NOMO-1 (cell line): ENCODE results near the gene SYNE2.
"Not testable (repeated sequence)": the region's sequence is repeated elsewhere in the genome, so short reads cannot be mapped to it uniquely, and the experiment has no call there.

ENCODE experiments used
- DNase-seq, 2 experiments: peaks; one replicate each; lab custom pipeline; 2025; ENCODE audit not compliant: unreplicated experiment in 2 of 2; lab: John Stamatoyannopoulos, UW

Gene SYNE2

DNA sequence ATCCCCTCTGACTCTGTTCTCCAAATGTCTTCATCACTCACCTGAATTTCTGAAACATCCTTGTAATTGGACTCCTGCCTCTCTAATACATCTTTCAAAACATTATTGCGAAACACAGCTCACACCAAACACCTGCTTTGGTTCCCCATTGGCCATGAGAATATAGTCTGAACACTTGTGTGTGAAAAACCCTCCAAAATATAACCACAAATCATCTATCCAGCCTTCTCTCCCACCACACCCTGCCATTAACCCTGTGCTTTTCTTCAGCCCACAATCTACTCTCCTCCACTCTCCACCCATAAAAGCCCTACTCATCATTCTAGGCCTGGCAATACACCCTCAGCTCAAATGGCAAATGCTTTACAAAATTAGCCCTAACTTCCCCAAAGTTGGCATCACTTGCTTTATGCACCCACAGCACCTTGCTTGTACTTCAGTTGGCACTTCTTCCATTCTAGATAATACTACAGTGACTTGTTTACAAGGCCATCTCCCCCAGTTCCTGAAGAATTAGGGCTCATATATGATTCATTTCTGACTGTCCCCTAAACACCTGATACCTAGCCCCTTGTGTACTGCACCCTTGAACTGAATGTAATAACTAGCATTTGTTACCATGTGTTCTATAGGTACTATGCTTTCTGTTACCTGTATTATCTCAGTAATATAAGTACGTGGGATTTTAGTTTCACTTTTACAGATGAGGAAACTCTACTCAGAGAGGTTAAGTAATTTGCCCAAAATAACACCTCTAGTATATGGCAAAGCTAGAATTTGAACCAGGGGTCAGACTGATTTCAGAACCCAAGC is 17.3 kb downstream of the SYNE2 start:
- not testable (repeated sequence) for DNase-seq

DNA sequence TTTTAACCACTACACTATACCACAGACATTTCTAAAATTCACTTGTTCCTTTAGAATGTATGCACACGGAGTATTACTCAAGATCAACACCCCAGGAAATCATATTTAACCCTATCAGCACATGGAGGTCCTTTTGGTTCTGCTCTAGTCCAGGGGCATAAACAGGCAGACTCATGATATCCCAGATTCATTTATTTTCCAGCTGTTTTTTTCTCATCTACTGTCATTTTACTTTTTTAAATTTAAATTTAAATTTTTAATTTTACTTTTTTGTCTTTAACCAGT is 17.9 kb downstream of the SYNE2 start:
- DNase-seq: not testable (repeated sequence)

DNA sequence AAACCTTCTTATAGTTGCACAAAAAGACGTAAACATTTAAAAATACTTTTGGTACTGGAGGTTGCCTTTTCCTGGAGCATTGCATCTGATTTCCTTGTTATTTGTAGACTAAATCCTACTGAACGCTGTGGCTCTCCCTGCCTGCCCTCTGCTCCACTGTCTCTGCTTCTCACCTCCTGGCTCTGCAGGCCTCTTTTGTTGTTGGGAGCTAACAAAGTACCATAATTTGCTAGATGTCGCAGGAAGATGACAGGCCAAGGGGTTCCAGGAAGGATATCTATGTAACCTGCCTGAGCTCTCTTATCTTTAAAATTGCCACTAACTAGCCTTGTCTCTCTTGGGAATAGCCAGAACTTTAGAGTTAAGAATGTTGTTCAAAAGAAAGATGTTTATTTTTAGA is 21.4 kb downstream of the SYNE2 start:
- no peak for DNase-seq

- DNase-seq: no peak
Measured at GRCh38 chr14:63875311-63875710, 22.5 kb downstream of the SYNE2 start.

GRCh38 chr14:63877550-63877939 is 24.7 kb downstream of the SYNE2 start:
- DNase-seq: no peak

GRCh38 chr14:63878052-63878451 is 25.2 kb downstream of the SYNE2 start:
- no peak for DNase-seq

DNA sequence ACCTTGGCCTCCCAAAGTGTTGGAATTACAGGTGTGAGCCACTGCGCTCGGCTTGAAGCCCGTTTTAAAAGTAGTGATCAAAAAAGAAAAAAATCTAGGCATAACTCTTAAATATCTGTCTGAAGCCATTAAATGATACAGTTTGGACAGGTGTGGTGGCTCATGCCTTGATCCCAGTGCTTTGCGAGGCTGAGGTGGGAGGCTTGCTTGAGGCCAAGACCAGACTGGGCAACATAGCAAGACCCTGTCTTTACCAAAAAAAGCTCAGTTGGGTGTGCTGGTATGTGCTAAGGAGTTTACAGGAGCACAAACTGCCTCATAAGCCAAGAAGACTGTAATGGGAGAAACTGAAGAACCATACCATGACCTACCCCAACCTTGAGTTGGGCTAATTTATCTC is 26.0 kb downstream of the SYNE2 start:
- DNase-seq: no peak

DNA sequence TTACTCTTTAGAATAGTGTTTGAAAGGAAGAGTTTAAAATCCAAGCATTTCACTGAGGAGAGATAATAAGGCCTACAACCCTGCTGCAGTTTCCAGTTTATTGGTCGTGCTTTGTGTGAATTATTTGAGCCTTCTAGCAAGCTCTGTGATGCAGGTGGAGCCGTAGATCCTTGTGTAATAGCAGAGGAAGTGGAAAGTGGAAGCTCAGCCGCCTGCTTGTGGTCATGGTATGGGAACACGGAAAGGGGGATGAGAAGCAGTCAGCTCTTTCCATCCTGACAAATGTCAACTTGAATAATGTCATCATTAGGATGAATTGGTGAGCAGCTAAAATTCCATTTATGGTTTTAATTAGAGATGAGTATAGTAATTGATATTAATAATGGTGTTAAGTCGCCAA is 29.1 kb downstream of the SYNE2 start:
- peak; percentile 3 to 8 for DNase-seq

- DNase-seq: no peak
Measured at GRCh38 chr14:63887899-63888298, 35.1 kb downstream of the SYNE2 start.

- DNase-seq: no peak
Measured at GRCh38 chr14:63890553-63890952, 37.7 kb downstream of the SYNE2 start.

DNA sequence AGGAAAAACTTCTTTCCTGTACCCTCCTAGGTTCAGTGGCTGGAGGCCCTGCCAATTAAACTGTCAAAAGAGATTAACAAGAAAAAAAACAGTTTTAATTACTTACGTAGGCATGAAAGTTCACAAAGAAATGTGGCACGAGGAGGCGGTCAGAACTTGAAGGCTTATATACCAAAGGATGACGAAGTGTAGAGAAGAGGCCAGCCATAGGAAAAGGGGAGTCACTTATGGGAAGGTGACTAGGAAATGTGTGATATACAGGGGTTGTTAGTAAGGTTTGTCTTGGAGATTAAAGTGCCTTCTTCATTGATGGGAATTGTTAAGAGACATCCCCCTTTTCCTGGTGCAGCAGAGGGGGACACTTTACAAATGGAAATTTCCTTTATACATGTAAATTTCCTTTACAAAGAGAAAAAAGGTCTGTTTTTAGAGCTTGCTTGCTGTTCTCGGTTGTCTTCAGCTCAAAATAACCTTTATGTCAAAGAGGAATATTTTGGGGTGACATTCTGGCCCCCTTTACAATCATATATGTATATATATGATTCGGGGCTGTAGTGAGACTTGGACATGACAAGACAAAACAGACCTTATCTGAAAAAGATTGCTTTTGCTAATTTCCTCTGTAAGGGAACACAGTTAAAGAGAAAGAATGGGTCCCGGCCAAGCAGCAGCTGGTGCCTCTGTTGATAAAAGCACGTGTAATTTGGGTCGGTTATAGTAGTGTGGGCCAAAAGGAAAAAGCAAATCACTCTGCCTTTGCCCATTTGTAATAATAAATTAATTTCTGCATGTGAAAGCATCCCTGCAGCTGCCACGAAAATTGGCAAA is 38.6 kb downstream of the SYNE2 start:
- DNase-seq: no peak

DNA sequence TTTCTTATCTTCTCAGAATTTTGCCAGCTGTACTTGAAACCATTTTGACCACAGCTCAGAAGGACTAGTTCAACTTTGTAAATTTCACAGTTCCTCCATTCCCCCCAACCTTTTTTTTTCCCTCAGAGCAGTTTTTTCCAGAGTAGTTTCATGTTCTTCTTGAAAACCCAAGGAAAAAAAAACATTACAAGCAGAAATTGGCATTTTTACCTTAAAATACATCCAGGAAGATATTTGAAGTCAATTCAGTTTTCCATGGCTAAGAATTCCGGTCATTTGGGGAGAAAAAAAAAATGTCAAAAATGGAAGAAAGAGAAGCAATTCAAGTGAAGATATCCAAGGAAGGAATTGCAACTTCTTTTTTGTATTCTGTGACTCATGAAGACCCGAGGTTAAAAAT is 39.5 kb downstream of the SYNE2 start:
- no peak for DNase-seq

DNA sequence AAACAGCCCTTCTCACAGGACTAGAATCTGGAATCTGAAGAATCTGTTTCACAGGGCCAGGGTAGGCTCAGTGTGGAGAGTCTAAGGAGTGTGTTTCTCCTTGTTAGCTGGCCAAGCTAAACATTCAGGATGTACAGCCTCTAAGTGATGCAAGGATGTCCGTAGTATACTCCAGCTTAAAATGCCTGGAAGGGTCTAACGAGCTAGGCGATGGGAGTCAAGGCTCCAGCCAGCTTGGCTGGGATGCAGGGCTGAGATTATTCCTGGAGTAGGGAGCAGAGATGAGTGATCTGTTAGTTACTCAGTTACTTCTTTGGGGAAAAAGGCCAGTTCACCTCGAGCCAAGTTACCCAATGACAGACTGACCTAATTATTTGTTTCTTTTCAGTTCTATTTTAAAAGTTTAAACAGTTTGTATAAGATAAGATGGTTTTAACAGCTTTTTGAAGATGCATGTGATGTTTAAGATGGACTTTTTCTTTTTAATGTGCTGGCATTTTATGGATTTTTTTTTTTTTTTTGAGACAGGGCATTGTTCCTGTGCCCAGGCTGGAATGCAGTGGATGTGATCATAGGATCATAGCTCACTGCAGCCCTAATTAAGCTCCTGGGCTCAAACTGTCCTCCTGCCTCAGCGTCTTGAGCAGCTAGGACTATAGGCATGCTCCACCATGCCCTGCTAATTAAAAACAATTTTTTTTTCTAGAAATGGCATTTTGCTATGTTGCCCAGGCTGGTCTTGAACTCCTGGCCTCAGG is 41.1 kb downstream of the SYNE2 start:
- DNase-seq: no peak

DNA sequence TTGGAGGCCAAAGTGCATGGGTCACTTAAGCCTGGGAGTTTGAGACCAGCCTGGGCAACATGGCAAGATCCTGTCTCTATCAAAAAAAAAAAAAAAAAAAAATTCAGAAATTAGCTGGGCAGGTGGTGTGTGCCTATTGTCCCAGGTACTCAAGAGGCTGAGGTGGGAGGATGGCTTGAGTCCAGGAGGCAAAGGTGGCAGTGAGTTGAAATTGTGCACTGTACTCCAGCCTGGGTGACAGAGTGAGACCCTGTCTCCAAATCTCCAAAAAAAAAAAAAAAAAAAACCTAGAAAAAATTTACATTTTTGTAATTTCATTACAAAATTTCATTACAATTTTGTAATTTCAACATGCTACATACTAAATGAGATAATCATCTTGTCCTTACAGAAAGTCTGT is 42.7 kb downstream of the SYNE2 start:
- DNase-seq: no peak

DNA sequence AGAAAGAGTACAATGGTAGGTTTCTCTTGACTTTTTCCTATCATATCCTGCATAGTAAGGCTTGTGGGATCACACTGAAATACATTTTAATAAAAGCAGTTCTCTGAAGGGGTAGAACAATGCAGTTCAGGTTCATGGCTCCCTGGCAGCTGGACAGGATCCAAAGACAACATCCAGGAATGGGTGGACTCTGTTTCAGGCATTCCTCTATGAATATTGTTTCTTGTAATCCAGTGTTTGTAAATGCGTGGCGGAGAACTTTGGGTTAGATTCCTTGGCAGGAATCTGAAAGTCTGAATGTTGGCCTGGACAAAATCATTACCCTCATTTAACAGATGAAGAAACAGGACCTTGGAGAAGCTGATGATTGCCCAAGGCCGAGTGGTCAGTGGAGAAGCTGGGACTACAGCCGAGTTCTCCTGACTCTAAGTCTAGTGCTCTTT is 43.5 kb downstream of the SYNE2 start:
- no peak for DNase-seq

DNA sequence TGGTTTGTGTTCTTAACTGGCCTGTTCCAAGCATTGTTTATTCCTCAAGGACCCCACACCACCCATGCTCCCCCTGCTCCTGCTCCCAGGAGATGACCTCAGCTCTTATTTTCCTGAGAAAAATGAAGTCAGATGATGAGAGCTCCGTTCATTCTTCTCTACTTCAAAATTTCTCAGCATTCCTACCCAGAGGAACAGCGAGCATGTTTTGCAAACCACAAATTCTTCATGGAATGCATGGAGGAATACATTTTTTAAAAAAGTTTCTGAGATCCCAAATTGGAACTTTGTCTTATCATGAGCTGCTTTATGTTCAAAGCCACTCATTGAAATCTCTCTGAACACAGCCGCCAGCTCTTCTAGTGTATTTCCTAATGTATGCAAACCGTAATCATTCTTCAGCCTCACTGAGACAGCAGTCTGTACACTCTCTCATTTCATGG is 44.9 kb downstream of the SYNE2 start:
- no peak for DNase-seq

DNA sequence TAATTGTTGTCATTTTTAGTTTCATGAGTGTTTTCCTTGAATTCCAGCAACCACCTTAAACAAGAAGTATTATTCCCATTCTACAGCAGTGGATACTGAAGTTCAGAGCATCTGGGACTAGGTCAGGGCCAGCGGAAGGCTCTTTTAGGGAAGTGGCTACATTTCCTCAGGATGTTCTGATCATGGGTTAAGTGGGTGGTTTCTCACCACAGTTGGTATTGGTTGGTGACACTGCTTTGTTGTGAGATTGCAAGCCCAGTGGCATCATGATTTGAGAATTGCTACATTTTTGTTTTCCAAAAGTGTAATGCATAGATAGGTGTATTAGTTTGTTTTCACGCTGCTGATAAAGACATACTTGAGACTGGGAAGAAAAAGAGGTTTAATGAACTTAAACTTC is 47.1 kb downstream of the SYNE2 start:
- peak; percentile 63 to 78 for DNase-seq

DNA sequence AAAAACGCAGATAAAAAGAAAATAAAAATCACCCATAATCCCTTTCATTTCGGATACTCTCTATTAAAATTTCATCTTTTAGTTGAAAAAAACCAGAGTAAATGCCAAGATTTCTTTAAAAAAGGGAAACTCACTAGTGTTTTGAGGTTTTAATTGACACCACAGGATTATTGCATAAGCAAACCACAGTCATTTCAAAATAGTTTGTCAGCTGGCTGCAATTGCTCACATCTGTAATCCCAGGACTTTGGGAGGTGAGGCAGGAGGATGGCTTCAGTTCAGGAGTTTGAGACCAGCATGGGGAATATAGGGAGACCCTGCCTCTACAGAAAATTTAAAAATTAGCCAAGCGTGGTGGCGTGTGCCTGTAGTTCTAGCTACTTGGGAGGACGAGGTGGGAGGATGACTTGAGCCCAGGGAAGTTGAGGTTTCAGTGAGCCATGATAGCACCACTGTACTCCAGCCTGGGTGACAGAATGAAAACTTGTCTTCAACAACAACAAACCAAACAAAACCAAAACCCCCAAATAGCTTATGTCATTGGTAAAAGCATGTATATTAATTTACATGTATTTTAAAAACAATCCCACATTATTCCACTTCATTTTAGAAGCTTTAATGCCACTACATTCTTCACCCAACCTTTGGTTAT is 48.8 kb downstream of the SYNE2 start:
- DNase-seq: peak; percentile 75 to 78

- DNase-seq: no peak
Measured at GRCh38 chr14:63902375-63902976, 49.7 kb downstream of the SYNE2 start.

GRCh38 chr14:63904724-63905123 is 51.9 kb downstream of the SYNE2 start:
- DNase-seq: no peak

DNA sequence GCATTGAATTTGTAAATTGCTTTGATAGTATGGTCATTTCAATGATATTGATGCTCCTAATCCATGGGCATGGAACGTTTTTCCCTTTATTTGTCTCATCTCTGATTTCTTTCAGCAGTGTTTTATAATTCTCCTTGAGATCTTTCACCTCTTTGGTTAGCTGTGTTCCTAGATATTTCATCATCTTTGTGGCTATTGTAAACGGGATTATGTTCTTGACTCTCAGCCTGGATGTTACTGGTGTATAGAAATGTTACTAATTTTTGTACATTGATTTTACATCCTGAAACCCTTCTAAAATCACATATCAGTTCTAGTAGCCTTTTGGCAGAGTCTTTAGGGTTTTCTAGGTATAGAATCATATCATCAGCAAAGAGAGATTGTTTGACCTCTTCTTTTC is 52.6 kb downstream of the SYNE2 start:
- no peak for DNase-seq
